Retinal pigment epithelial cell (primary cell): ENCODE data around the gene DCAF17.
"Not testable (repeated sequence)": the region's sequence is repeated elsewhere in the genome, so short reads cannot be mapped to it uniquely, and the experiment has no call there.

Source experiments
- DNase-seq: peaks from one replicate; pipeline ENCODE4 v3.0.0-alpha.2; 2010; ENCODE audit warnings: low read depth
- H3K4me3 ChIP-seq: 2 replicates; pipeline ENCODE4 v1.5.1; 2011; ENCODE audit warnings: mild to moderate bottlenecking, low read length, control low read depth, moderate library complexity
- TF ChIP-seq, protein P1 (sequence below): conservative IDR thresholded peaks from 2 replicates; pipeline ENCODE4 v1.5.1; 2011; ENCODE audit warnings: low read depth, low read length, control low read depth, inconsistent platforms

The DCAF17 gene

DNA sequence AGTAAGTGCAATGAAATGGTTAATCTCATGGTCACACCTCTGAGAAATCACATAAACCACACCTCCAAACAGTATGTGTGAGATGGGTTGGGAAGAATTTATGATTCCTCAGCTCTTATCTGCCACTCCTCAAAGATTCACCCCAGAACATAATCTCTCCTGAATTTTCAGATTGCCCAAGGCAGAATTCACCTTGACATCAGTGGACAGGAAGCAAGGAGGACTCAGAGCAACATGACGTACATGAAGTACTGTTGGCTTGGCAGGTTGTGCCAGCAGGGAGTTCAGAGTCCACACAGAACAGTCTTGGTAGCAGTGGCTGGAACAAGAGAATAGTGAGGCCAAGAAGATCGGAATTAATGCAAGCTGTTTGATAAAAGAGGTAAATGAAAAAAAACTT is 56.6 kb downstream of the DCAF17 start:
- no peak for DNase-seq
- TF ChIP-seq, protein P1, sequence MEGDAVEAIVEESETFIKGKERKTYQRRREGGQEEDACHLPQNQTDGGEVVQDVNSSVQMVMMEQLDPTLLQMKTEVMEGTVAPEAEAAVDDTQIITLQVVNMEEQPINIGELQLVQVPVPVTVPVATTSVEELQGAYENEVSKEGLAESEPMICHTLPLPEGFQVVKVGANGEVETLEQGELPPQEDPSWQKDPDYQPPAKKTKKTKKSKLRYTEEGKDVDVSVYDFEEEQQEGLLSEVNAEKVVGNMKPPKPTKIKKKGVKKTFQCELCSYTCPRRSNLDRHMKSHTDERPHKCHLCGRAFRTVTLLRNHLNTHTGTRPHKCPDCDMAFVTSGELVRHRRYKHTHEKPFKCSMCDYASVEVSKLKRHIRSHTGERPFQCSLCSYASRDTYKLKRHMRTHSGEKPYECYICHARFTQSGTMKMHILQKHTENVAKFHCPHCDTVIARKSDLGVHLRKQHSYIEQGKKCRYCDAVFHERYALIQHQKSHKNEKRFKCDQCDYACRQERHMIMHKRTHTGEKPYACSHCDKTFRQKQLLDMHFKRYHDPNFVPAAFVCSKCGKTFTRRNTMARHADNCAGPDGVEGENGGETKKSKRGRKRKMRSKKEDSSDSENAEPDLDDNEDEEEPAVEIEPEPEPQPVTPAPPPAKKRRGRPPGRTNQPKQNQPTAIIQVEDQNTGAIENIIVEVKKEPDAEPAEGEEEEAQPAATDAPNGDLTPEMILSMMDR = no peak
- H3K4me3 ChIP-seq = no peak overlapping the region

DNA sequence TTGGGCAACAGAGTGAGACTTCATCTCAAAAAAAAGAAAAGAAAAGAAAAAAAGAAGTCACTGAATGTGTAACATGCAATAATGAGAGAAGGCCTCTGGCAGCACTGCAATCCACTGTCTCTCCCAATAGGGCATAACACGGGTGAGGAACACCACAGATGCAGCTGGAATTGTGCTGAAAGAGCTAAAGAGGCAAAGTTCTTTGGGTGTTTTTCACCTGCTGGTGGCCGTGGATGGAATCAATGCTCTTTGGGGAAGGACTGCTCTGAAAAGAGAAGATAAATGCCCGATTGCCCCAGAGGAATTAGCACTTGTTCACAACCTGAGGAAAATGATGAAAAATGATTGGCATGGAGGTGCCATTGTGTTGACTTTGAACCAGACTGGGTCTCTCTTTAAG is 57.3 kb downstream of the DCAF17 start:
- TF ChIP-seq, protein P1 = peak; percentile 34
- DNase-seq = no peak
- no peak overlapping the region for H3K4me3 ChIP-seq

DNA sequence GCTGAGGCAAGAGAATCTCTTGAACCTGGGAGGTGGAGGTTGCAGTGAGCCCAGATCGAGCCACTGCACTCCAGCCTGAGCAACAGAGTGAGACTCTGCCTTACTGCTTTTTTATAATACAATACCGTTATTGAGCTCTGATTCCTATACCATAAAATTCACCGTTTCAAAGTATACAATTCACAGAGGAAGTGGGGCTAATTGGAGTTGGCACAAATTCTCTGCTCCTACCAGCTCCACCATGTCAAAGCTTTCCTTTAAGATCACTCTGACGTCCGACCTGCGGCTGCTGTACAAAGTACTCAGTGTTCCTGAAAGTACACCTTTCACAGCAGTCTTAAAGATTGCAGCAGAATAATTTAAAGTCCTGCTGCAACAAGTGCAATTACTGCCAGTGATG is 58.6 kb downstream of the DCAF17 start:
- TF ChIP-seq, protein P1 = no peak
- DNase-seq = peak; percentile 27
- H3K4me3 ChIP-seq = no peak overlapping the region

DNA sequence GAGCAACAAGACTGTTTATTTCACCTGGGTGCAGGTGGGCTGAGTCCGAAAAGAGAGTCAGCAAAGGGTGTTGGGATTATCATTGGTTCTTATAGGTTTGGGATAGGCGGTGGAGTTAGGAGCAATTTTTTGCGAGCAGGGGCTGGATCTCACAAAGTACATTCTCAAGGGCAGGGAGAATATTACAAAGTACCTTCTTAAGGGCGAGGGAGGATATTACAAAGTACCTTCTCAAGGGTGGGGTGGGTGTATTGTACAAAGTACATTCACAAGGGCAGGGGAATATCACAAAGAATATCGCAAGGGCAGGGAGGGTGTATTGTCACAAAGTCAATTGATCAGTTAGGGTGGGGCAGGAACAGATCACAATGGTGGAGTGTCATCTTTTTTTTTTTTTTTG is 63.6 kb downstream of the DCAF17 start:
- DNase-seq, H3K4me3 ChIP-seq: not testable (repeated sequence)

DNA sequence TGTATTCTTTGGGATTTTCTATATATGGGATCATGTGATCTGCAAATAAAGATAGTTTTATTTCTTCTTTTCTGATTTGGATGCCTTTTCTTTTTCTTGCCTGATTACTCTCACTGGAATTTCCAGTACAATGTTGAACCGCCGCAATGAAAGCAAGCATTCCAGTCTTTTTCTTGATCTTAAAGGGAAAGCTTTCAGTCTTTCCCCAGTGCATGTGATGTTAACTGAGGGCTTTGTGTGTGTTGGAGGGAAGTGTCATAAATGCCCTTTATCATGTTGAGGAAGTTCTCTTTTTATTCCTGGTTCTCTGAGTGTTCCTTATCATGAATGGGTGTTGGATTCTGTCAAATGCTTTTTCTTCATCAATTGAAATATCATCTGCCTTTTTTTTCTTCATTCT is 71.3 kb downstream of the DCAF17 start:
- H3K4me3 ChIP-seq = no peak overlapping the region
- DNase-seq = no peak
- TF ChIP-seq, protein P1 = no peak

DNA sequence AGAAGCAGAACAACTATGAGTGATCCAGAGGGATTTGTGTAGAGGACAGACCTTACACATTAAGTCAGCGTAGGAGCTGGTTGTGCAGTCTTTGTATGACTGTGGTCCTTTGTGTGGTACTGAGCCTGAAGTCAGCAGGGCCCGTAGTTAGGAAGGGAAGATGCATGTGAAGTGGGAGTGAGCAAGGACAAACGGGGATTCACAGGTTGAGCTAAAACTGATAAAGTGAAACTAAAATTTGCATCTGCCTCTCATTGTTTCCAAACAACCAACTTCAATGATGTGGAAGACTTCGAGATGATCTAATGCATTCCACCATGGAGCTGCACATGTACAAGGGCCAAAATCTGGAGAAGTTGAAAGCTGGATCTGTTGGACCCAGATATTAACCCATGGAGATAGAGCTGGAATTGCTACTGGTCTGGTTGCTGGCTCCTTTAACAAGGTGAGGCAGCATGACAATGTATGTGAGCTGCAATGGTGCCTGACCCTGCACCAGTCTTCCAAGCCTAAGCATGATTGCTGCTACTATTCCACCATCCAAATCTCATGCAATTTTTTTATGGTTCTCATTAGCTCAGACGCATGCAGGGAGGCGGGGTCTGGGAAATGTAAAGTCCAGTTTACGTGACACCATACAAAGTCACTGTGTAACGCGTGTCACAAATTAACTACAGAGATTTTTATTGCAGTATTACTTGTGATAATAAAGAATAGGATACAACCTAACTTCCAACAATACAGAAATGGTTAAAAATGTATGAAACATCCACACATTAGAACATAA is 76.1 kb downstream of the DCAF17 start:
- no peak overlapping the region for H3K4me3 ChIP-seq
- TF ChIP-seq, protein P1 = no peak
- DNase-seq = no peak

DNA sequence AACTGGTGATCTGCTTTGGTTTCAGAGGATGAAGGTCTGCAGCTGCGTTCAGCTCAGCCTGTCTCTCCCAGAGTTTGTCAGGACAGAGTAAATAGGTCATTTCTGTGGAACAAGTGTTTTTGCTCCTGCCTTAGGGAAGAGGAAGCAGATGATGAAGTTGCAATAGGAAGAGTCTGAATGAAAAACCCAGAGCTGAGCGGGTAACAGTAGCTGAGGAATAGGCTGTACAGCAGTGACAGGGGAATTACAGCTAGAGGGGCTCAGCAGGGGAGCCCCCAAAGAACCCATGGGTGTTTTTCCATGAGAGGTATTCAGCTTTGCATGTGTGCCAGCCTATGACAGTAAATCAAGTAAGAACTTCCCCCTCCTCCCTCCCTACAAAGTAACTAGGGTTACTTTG is 78.0 kb downstream of the DCAF17 start:
- H3K4me3 ChIP-seq = no peak overlapping the region
- DNase-seq = no peak
- TF ChIP-seq, protein P1 = no peak
